HepG2 (cell line): ENCODE measurements around the gene PPP4R2. TPM values are rescaled to one million over a fixed set of nuclear protein-coding genes. Genes with fewer than 3 reads are reported as not detected.
A peak's percentile ranks its signal among the peaks of the same experiment; 100 is the strongest.

ENCODE experiments used
- ARID4A ChIP-seq: sonication (generic); formaldehyde crosslinking; IDR thresholded peaks from 2 replicates; pipeline ENCODE4 v1.5.0; 2020; ENCODE audit warnings: mild to moderate bottlenecking, missing genetic modification reagents, borderline replicate concordance
- EED ChIP-seq: sonication (generic); formaldehyde crosslinking; IDR thresholded peaks from 2 replicates; pipeline ENCODE4 v1.5.0; 2020; ENCODE audit warnings: mild to moderate bottlenecking, missing genetic modification reagents
- FOSL1 ChIP-seq: sonication (generic); formaldehyde crosslinking; IDR thresholded peaks from 2 replicates; pipeline ENCODE4 v1.9.0; 2021; ENCODE audit warnings: missing genetic modification reagents, borderline replicate concordance
- HDAC2 ChIP-seq: sonication (generic); formaldehyde crosslinking; IDR thresholded peaks from 2 replicates; pipeline ENCODE4 v1.4.0; 2020; ENCODE audit warnings: missing genetic modification reagents
- JUND ChIP-seq: sonication (generic); formaldehyde crosslinking; IDR thresholded peaks from 2 replicates; pipeline ENCODE4 v1.8.0; 2022; ENCODE audit warnings: mild to moderate bottlenecking, missing genetic modification reagents
- KAT2B ChIP-seq: fragments of 150-350 bp; IDR thresholded peaks from 2 replicates; pipeline ENCODE4 v1.6.1; 2014; ENCODE audit warnings: low read depth, low read length, borderline replicate concordance
- PAX8 ChIP-seq: sonication (generic); formaldehyde crosslinking; IDR thresholded peaks from 2 replicates; pipeline ENCODE4 v1.8.0; 2022; ENCODE audit warnings: mild to moderate bottlenecking, missing genetic modification reagents, borderline replicate concordance
- RBM22 ChIP-seq: fragments of 200-400 bp; formaldehyde crosslinking; optimal IDR thresholded peaks from 2 replicates; pipeline ENCODE3; 2017; ENCODE audit warnings: mild to moderate bottlenecking, low read length, moderate library complexity
- SOX13 ChIP-seq, 3 experiments: fragments of 450-650 bp in 1 of 3; sonication (generic) in 1 of 3; formaldehyde crosslinking in 1 of 3; IDR thresholded peaks in 2 of 3; conservative IDR thresholded peaks in 1 of 3; 2 replicates each; pipeline versions ENCODE4 v1.5.0 to v1.6.1; 2016 to 2020; ENCODE audit warnings: antibody characterized with exemption in 1 of 3, mild to moderate bottlenecking in 1 of 3, missing compliant biosample characterization in 1 of 3, missing genetic modification reagents in 1 of 3, moderate library complexity in 1 of 3
- YEATS4 ChIP-seq: sonication (generic); formaldehyde crosslinking; IDR thresholded peaks from 2 replicates; pipeline ENCODE4 v1.4.0; 2020; ENCODE audit warnings: missing genetic modification reagents, borderline replicate concordance
- ZNF234 ChIP-seq: sonication (generic); formaldehyde crosslinking; conservative IDR thresholded peaks from 2 replicates; pipeline ENCODE4 v1.5.1; 2020; ENCODE audit warnings: mild to moderate bottlenecking, missing genetic modification reagents
- ZNF256 ChIP-seq: sonication (generic); formaldehyde crosslinking; conservative IDR thresholded peaks from 2 replicates; pipeline ENCODE4 v1.4.0; 2020; ENCODE audit warnings: missing genetic modification reagents
- ZNF260 ChIP-seq: sonication (generic); formaldehyde crosslinking; IDR thresholded peaks from 2 replicates; pipeline ENCODE4 v1.4.0; 2020; ENCODE audit warnings: missing genetic modification reagents, low read depth, mild to moderate bottlenecking, borderline replicate concordance
- ZNF44 ChIP-seq: sonication (generic); formaldehyde crosslinking; IDR thresholded peaks from 2 replicates; pipeline ENCODE4 v1.5.1; 2020; ENCODE audit warnings: mild to moderate bottlenecking, missing genetic modification reagents
- ZNF558 ChIP-seq: sonication (generic); formaldehyde crosslinking; IDR thresholded peaks from 2 replicates; pipeline ENCODE4 v1.9.0; 2022; ENCODE audit warnings: mild to moderate bottlenecking, missing genetic modification reagents, borderline replicate concordance
- ZNF574 ChIP-seq: sonication (generic); formaldehyde crosslinking; IDR thresholded peaks from 2 replicates; pipeline ENCODE4 v1.4.0; 2020; ENCODE audit warnings: missing genetic modification reagents
- ZNF891 ChIP-seq: sonication (generic); formaldehyde crosslinking; IDR thresholded peaks from 2 replicates; pipeline ENCODE4 v1.5.0; 2020; ENCODE audit warnings: mild to moderate bottlenecking, missing genetic modification reagents
- ZUFSP ChIP-seq: sonication (generic); formaldehyde crosslinking; IDR thresholded peaks from 2 replicates; pipeline ENCODE4 v1.9.0; 2021; ENCODE audit warnings: missing genetic modification reagents, mild to moderate bottlenecking, borderline replicate concordance
- polyA plus RNA-seq, 8 experiments: library from polyadenylated mRNA; depleted of rRNA in 3 of 8; stranded (reverse) in 7 of 8; unstranded in 1 of 8; fragments of >200 nt; fragmentation: Illumina TruSeq in 4 of 8; extraction: Trizol in 4 of 8; gene quantifications; 2 replicates each; pipeline versions ENCODE4 v1.2.1 to v1.2.3, GENCODE V29; 2011 to 2016; ENCODE audit warnings: low read depth in 4 of 8, missing spikeins in 1 of 8, mixed read lengths in 1 of 8; ENCODE audit not compliant: insufficient read depth in 1 of 8
- total RNA-seq, 5 experiments: library from RNA; depleted of rRNA; stranded (reverse); fragments of >200 nt; fragmentation: Illumina TruSeq; extraction: Trizol; gene quantifications; 2 replicates each; pipeline ENCODE4 v1.2.3, GENCODE V29; 2016; ENCODE audit warnings: low read depth in 1 of 5
- TF ChIP-seq, protein P1 (sequence below): sonication (generic); formaldehyde crosslinking; IDR thresholded peaks from 2 replicates; pipeline ENCODE4 v1.5.0; 2020; ENCODE audit warnings: mild to moderate bottlenecking, missing genetic modification reagents

Gene PPP4R2
- total and polyA plus RNA-seq, 2 of the 13 experiments (the other 11 are each of a cell fraction or from before 2014, with no cell fraction given), result 22.3 to 161 TPM

- TF ChIP-seq ZNF260 (CRISPR knock-in tag), result no peak
- peak; percentile 47; the same call in 1 of the 2 replicates for TF ChIP-seq ZNF574 (CRISPR knock-in tag)
- no peak for TF ChIP-seq KAT2B
- TF ChIP-seq ZNF558 (CRISPR knock-in tag), result no peak
- TF ChIP-seq, protein P1, sequence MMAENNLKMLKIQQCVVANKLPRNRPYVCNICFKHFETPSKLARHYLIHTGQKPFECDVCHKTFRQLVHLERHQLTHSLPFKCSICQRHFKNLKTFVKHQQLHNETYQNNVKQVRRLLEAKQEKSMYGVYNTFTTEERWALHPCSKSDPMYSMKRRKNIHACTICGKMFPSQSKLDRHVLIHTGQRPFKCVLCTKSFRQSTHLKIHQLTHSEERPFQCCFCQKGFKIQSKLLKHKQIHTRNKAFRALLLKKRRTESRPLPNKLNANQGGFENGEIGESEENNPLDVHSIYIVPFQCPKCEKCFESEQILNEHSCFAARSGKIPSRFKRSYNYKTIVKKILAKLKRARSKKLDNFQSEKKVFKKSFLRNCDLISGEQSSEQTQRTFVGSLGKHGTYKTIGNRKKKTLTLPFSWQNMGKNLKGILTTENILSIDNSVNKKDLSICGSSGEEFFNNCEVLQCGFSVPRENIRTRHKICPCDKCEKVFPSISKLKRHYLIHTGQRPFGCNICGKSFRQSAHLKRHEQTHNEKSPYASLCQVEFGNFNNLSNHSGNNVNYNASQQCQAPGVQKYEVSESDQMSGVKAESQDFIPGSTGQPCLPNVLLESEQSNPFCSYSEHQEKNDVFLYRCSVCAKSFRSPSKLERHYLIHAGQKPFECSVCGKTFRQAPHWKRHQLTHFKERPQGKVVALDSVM (CRISPR knock-in tag), result 0 out of 2 replicates have a peak, but pooled peaks have one; percentile 6
- TF ChIP-seq ZNF44 (CRISPR knock-in tag), result no peak
- TF ChIP-seq SOX13 (IDR thresholded peaks at IDR 0.05), result no peak; the same call in none of the 2 replicates
- TF ChIP-seq SOX13 (CRISPR knock-in tag; conservative IDR thresholded peaks at IDR 0.05 in 1 of 2, IDR thresholded peaks at IDR 0.05 in 1 of 2), result peak in 1 of 2 experiments; percentile 92; a peak in 2 of 4 replicates
- no peak for TF ChIP-seq ZNF891
- TF ChIP-seq RBM22, result no peak
- TF ChIP-seq YEATS4 (CRISPR knock-in tag), result peak; percentile 68; the same call in 1 of the 2 replicates
- TF ChIP-seq ZNF234 (CRISPR knock-in tag), result no peak
- TF ChIP-seq JUND (CRISPR knock-in tag), result no peak
- peak; percentile 69 for TF ChIP-seq HDAC2 (CRISPR knock-in tag)
- no peak for TF ChIP-seq FOSL1 (CRISPR knock-in tag)
- no peak for TF ChIP-seq ZNF256
- no peak for TF ChIP-seq EED (CRISPR knock-in tag)
- no peak for TF ChIP-seq PAX8 (CRISPR knock-in tag)
- TF ChIP-seq ZUFSP (CRISPR knock-in tag), result no peak
- TF ChIP-seq ARID4A (CRISPR knock-in tag), result peak; percentile 24; the same call in 1 of the 2 replicates
Measured at GRCh38 chr3:72957297-72957696, 39.3 kb upstream of the PPP4R2 start (continued).
